Right cardiac atrium (tissue), 5 donors: Measurements from ENCODE around the gene TBXAS1. TPM values are rescaled to one million over a fixed set of nuclear protein-coding genes. Genes with fewer than 3 reads are reported as not detected.

Experiments
- ATAC-seq, 2 donors: fragments of 200-7000 bp; cut with Tn5 transposase; one replicate each; pipeline versions ENCODE4 v1.8.0 to v1.9.1; 2020; ENCODE audit warnings: moderate library complexity in 2 of 2, mild to moderate bottlenecking in 1 of 2
- DNase-seq, 3 donors: peaks; one replicate each; pipeline ENCODE4 v3.0.0-alpha.2; 2020
- H3K27ac ChIP-seq: one replicate; pipeline ENCODE4 v1.5.1; 2013; ENCODE audit warnings: mild to moderate bottlenecking, low read length, control low read depth, moderate library complexity
- H3K27me3 ChIP-seq: one replicate; pipeline ENCODE4 v1.6.1; 2013; ENCODE audit not compliant: control insufficient read depth, insufficient read depth
- H3K4me1 ChIP-seq: one replicate; pipeline ENCODE4 v1.6.1; 2013; ENCODE audit warnings: low read length; ENCODE audit not compliant: control insufficient read depth, insufficient read depth
- H3K4me3 ChIP-seq: one replicate; pipeline ENCODE4 v1.5.1; 2013; ENCODE audit warnings: low read length, control low read depth
- H3K9me3 ChIP-seq: one replicate; pipeline ENCODE4 v1.6.1; 2013; ENCODE audit warnings: low read length; ENCODE audit not compliant: control insufficient read depth
- WGBS: extraction: QIAGEN DNeasy Blood & Tissue Kit; methylation state at CpG from one replicate; pipeline ENCODE4 v1.1.7; 2013; 5-methylcytosine and 5-hydroxymethylcytosine counted together
- intact Hi-C, 4 donors: fragments of 100-400 bp; cut with DNase I; formaldehyde crosslinking; loops; one replicate each; pipeline versions ENCODE4 v1.11.0 to v1.14.0; 2022 to 2023
- polyA plus RNA-seq: library from polyadenylated mRNA; stranded (reverse); fragments of 200-250 nt; gene quantifications from one replicate; pipeline ENCODE4 v1.2.3, GENCODE V29; 2013
- total RNA-seq, 4 donors: library from RNA; stranded (reverse); fragmentation: NEBNext Ultra II Directional; extraction: Animal tissue kit (Norgen Biotek cat#: 25700); gene quantifications; one replicate each; pipeline ENCODE4 v1.2.1, GENCODE V29; 2021
- donor health status: healthy with polysubstance abuse.
- donor health status: DM: no; HTN: yes; CAD: no.
- donor health status: DM: no; HTN: no; CAD: no.
- donor health status: DM: no; HTN: yes; CAD: no; lungs with severe emphysema.
- donor health status: DM: yes; HTN: yes; CAD: no.

The TBXAS1 gene
- total and polyA plus RNA-seq, 5 donors, result 3.1 to 9.1 (median 6.8) TPM

DNA sequence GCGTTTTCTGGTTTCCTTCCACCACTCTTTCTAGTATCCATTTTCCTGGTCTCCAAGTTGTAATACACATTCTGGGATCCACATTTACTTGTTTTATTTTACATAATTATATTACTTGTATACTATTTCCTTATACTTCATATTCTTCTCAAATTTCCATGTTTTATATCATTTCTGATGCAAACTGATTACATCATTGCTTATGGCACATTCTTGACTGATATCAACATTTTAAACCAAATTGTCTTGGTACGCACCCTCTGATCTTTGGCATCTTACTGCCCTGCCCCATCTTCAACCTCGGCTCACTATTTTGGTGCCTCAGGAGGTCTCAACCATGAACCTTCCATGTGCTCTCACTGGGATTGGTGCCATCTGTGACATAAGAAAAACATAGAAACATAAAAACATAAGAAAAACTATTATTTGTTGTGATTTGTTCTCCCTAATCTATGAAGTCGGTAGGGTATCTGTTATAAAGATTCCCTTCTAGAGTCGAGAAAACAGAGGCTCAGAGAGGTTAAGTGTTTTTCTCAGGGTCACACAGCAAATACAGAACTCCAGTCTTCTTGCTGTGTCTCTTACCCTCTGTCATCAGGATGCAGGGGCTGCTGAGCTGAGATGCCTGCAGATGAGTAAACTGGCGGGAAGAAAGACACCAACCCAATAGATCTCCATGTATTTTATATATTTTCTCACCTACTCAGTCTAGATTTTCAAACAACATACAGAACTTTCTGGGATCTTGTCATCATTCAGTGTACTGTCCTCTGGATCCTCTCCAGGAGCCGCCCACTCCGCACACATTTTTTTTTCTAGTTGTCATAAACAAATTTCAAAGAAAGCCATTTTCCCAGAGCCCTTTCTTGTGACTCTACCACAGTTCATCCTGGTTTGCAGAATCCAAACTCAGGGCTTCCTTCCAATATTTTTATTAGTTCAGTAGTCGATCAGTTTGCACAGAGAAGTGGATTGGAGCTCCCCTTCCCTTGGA, 154.2 kb downstream of the TBXAS1 start:
- Histone ChIP-seq H3K27me3 (no peaks in the 10 kb centered on the region), H3K4me1 (no peaks in the 10 kb centered on the region), H3K27ac (no peak overlapping the region), H3K4me3 (no peak overlapping the region), H3K9me3 (no peaks in the 10 kb centered on the region)
- WGBS, result 80% methylated on average over 9 of the region's 9 CpGs
- ATAC-seq, result no peak
- DNase-seq, result no peak
- intact Hi-C loops, result no loop called here

DNA sequence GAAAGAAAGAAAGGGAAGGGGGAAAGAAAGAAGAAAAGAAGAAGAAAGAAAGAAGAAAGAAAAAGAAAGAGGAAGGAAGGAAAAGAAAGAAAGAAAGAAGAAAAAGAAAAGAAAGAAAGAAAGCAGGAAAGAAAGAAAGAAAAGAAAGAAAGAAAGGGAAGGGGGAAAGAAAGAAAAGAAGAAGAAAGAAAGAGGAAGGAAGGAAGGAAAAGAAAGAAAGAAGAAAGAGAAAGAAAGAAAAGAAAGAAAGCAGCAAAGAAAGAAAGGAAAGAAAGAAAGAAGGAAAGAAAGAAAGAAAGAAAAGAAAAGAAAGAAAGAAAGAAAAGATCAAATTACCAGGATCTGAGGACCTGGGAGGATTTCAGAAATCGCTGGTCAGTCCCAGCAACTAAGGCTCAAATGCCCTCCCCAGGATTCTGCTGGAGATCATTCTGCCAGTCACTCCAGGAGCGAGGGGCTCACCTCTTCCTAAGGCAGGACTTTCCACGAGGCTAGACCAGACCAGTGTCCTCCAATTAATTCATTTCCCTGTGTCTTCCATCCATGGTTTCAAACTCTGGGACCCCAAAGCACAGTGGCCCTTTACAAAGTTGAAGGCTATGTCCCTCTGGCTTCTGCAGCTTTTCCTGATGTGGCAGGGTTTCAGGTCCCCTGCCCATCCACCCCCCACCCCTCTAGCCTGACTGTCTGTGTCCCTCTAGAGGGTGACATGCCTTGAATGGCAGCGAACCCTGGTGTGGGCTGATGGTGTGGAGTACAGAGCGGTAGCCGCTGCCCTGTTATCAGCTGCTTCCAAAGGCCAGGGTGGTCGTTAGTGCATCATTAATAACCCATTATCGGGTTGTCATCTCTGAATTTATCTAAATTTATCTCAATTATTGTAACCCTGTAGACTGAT, 155.8 kb downstream of the TBXAS1 start:
- DNase-seq (no peak), ATAC-seq (no peak)
- H3K27ac ChIP-seq, result no peak overlapping the region
- no peak overlapping the region for H3K4me3 ChIP-seq
- H3K4me1 ChIP-seq, result no peaks in the 10 kb centered on the region
- H3K27me3 ChIP-seq, result no peaks in the 10 kb centered on the region
- no peaks in the 10 kb centered on the region for H3K9me3 ChIP-seq
- intact Hi-C loops, result no loop called here
- WGBS, result 68% methylated on average over 8 of the region's 8 CpGs

DNA sequence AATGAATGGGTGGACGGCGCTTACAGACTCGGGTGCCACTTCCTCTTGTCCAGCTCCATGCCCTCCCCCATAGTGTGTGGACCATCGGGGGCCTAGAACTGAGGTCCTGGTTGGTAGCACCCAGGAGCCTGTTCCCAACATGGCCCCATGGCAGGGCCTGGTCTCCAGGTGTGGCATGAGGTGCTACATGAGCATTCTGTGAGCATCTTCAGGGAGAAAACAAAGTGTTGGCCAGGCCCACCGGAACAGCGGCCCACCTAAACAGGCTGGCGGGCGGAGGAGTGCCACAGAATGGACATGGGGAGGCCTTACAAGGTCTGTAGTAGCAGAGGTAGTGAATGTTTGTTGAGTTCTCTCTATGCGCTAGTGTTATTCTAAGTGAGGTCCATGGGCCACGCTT, 156.7 kb downstream of the TBXAS1 start:
- no peak for DNase-seq
- 91% methylated on average over 10 of the region's 10 CpGs for WGBS
- Histone ChIP-seq H3K27ac (no peak overlapping the region), H3K4me3 (no peak overlapping the region), H3K27me3 (no peaks in the 10 kb centered on the region), H3K4me1 (no peaks in the 10 kb centered on the region), H3K9me3 (no peaks in the 10 kb centered on the region)
- no peak for ATAC-seq
- intact Hi-C loops, result no loop called here

DNA sequence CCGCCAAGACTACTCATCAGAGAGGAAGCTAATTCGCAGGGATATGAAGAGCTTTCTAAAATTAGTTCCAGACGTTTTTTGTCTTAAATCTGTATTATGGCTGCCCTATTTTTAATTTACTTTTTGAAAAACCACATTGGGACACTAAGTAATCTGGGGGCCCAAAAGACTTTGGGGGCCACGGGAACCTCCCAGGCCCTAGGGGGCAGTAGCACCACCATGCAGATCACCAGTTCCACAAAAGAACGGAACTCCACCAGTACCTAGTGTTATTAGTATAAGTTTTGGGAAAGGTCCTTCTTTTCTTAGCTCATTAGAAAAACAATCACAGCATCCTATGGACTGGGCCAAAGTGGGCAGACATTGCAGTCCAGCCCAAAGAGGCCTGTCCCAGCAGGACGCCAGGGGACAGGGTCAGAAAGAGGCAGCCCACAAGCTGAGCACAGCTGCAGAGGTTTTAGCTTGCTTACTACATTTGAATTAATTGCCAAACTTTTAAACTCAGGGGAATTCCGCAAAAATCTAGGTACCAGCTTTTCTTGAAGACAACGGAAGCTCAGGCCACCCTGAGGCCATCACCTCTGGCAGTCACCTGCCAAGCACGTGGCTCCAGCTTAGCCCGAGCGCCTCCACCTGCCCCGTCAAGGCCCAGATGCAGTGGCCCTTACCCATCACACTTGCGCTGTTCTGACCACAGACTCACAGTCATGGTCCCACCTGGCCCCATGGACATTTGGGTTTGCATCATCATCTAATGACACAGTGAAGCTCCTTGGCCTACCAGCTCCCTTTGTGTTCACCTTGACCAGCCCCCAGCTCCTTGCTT, 158.8 kb downstream of the TBXAS1 start:
- DNase-seq, result no peak
- H3K9me3 ChIP-seq, result no peaks in the 10 kb centered on the region
- no peak for ATAC-seq
- WGBS, result 82% methylated on average over 13 of the region's 13 CpGs
- no peaks in the 10 kb centered on the region for H3K27me3 ChIP-seq
- no peaks in the 10 kb centered on the region for H3K4me1 ChIP-seq
- H3K4me3 ChIP-seq, result no peak overlapping the region
- intact Hi-C loops, result no loop called here
- no peak overlapping the region for H3K27ac ChIP-seq

DNA sequence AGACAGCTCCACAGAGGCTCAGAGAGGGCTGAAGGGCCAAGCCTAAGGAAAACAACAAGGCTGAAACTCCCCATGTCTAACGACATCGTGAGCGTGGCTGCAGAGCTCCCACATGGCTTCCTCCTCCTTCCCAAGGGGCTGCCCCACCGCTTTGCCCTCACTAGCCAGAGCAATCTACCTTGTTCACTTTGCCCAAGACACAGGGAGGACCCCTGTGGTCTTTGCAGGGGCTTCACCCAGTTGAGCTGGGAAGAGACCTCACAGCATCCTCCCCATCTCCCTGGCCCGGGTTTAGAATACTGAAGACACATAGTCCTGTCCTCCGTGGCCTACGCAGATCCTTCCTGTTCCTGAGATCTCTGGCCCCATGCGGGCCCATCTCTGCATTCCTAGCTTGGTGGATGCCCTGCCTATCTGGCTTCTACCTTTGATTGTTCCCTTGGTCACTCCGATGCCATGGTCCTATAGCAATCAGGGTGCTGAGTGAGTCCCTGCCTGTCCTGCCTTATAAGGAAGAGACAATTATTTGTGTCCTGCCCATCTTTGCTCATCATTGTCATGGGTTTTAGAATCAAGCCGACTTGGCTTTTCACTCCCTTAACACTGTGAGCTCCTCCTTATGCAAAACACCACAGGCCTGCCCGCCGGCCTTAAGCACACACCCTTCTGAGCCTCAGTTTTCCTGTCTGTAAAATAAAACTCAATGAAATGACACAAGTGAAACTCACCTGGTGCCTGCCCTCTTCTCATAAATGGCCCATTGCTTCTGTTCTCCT, 160.5 kb downstream of the TBXAS1 start:
- no peak overlapping the region for H3K27ac ChIP-seq
- ATAC-seq (no peak), DNase-seq (no peak)
- H3K4me1 ChIP-seq, result no peaks in the 10 kb centered on the region
- 85% methylated on average over 12 of the region's 12 CpGs for WGBS
- intact Hi-C loops, result loop anchor here in 1 of 4 donors (10.0 kb wide), 1 partner anchor 205 kb away; no protein-coding TSS in a partner anchor
- H3K9me3 ChIP-seq, result no peaks in the 10 kb centered on the region
- no peak overlapping the region for H3K4me3 ChIP-seq
- no peaks in the 10 kb centered on the region for H3K27me3 ChIP-seq

DNA sequence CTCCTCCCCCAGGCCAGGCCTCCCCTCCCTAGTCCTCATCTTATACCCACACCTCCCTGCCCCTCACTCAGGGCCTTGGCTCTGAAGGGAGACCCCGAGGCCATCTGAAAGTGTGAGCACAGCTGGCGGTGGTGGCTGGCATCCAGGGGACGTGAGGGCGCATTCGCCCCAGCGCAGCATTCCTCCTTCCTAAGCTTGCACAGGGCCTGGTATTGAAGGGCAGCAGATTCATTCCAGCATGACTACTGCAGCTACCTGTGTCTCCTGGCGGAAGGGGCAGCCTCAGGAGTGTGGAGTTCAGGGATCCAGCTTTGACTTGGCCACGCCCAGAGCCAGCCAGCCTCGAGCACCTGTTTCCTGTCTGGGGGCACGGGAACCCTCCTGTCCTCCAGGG, 161.1 kb downstream of the TBXAS1 start:
- no peaks in the 10 kb centered on the region for H3K4me1 ChIP-seq
- DNase-seq (no peak), ATAC-seq (no peak)
- H3K27me3 ChIP-seq, result no peaks in the 10 kb centered on the region
- WGBS, result 89% methylated on average over 10 of the region's 10 CpGs
- H3K27ac ChIP-seq, result no peak overlapping the region
- intact Hi-C loops, result loop anchor here in 1 of 4 donors (10.0 kb wide), 1 partner anchor 205 kb away; no protein-coding TSS in a partner anchor
- H3K9me3 ChIP-seq, result no peaks in the 10 kb centered on the region
- H3K4me3 ChIP-seq, result no peak overlapping the region

DNA sequence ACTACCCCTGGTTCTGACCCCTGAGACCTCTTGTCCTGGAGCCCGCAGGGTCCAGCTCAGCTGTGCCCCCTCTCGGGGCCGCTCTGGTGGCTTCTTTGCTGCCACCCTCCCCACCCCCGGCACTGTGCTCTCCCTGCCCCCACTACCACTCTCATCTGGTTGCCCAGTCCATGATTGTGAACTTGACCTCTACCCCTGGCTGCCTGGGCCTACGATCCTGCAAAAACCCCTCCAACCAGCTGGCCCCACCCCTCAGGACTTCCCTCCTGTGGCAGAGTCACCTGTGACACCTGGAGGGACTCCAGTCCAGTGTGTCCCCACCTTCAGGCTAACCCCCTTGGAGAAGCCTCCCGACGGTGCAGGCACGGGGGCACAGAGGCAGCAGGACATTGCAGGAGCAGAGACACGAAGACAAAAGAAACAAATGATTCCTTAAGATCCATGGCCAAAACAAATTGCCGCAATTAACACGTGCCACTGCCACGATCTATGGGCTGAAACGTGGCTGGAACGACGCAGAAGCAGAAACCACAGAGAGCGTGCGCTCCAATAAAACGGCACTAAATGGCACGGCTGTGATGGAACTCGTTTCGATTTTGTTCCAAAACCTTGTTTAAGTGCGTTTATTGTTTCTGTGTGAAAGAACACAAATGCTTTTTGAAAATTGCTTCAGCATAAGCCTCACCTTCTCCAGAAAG, 161.7 kb downstream of the TBXAS1 start:
- Histone ChIP-seq H3K9me3 (no peaks in the 10 kb centered on the region), H3K4me1 (no peaks in the 10 kb centered on the region), H3K27me3 (no peaks in the 10 kb centered on the region), H3K27ac (no peak overlapping the region), H3K4me3 (no peak overlapping the region)
- intact Hi-C loops, result loop anchor here in 1 of 4 donors (10.0 kb wide), 1 partner anchor 206 kb away; no protein-coding TSS in a partner anchor
- ATAC-seq (no peak), DNase-seq (no peak)
- 97% methylated on average over 22 of the region's 22 CpGs for WGBS

DNA sequence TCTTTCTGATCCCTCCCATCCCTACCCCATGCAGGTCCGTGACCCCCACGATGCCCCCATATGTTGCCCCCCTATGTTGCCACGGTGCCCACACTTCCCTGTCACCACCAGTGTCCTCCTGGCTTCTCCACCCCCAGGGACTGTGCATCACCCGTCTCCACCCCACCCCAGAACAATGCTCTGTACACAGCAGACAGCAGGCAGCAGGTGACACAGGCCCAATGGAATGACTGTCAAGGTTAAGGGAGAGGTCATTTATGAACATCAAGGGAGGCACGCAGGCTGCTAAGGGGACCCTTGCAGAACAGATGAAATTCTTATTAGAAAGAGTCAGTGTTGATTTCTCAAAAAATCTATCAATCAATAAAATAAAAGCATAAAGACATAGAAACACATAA, 162.2 kb downstream of the TBXAS1 start:
- no peaks in the 10 kb centered on the region for H3K9me3 ChIP-seq
- intact Hi-C loops, result loop anchor here in 1 of 4 donors (10.0 kb wide), 1 partner anchor 206 kb away; no protein-coding TSS in a partner anchor
- DNase-seq, result no peak
- H3K4me3 ChIP-seq, result no peak overlapping the region
- no peak overlapping the region for H3K27ac ChIP-seq
- no peaks in the 10 kb centered on the region for H3K27me3 ChIP-seq
- 89% methylated on average over 5 of the region's 5 CpGs for WGBS
- ATAC-seq, result no peak
- no peaks in the 10 kb centered on the region for H3K4me1 ChIP-seq

DNA sequence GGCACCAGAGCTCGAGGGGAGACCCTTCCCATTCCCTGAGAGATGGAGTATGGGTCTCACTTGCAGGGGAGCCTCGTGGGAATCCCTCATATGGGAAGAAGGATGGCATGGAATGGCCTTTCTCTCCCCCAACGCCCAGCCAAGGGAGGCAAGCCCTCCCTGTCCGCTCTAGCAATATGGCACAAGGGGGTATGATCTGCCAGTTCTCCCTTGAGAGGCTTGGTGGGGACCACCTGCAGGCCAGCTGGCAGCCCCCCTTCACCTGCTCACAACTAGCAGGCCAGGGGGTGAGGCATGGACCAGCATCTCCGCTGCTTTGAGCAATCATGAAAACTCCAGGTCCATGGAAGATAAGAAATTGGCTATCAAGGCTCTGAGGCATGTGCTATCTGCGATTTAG, 162.8 kb downstream of the TBXAS1 start:
- 87% methylated on average over 6 of the region's 6 CpGs for WGBS
- DNase-seq (no peak), ATAC-seq (no peak)
- Histone ChIP-seq H3K4me1 (no peaks in the 10 kb centered on the region), H3K9me3 (no peaks in the 10 kb centered on the region), H3K27me3 (no peaks in the 10 kb centered on the region), H3K4me3 (no peak overlapping the region), H3K27ac (no peak overlapping the region)
- intact Hi-C loops, result loop anchor here in 1 of 4 donors (10.0 kb wide), 1 partner anchor 207 kb away; no protein-coding TSS in a partner anchor
